ENCODE results near the gene NOXO1.
"Not testable (repeated sequence)": the region's sequence is repeated elsewhere in the genome, so short reads cannot be mapped to it uniquely, and the experiment has no call there.

NOXO1 gene

DNA sequence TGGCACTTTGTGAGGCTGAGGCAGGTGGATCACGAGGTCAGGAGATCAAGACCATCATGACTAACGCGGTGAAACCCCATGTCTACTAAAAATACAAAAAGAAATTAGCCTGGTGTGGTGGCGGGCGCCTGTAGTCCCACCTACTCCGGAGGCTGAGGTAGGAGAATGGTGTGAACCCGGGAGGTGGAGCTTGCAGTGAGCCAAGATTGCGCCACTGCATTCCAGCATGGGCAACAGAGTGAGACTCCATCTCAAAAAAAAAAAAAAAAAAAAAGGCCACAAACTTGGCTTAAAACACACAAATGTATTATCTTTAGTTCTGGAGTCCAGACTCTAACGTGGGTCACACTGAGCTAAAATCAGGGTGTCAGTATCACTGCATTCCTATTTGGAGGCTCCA lies 30.5 kb upstream of the NOXO1 start:
- not testable (repeated sequence) for H3K27me3 ChIP-seq (ENCODE audit: control insufficient read depth in 1 of 2, insufficient read depth in 2 of 2, low read length in 2 of 2)
- H3K4me1 ChIP-seq (ENCODE audit: control insufficient read depth in 1 of 2, insufficient read depth in 2 of 2, low read length in 2 of 2) = peaks cover 34 to 35% of the 10 kb centered on the region in 2 donors

DNA sequence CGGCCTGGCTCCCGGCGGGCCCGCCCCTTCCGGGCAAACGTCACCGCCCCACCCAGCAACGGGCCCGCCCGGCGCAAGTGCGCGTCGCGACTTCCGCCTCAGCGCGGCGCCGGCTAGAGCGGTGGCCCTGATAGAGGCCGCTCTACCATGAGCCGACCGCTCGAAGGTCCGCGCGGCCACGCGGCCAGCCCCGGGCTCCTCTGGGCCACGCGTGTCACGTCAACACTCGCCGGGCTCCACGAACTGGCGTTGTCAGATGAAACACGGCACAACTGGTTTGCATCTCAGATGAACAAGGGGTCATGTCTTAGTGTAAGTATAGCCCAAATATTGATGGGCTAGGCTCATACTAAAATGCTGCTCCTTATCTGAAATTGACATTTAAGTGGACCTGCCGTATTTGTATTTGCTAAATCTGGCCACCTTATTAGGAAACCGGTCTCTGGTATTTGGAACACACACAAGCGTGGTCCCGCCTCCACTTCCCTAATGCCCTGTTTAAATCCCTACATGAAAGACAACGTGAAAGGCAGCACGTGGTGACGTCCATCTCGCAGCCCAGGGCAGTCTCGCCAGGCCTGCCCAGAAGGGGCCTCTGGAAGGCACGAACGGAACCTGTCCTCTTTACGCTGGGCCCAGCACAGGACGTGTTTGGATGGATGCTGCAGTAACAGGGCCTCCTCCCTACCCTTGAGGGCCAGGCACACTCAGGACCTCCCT lies 28.7 kb upstream of the NOXO1 start, which contains the start of gene ZNF598:
TSS of gene ZNF598 (minus strand) at position 31 of the 720 bp plus-strand sequence.
- Histone ChIP-seq H3K27me3 (ENCODE audit: control insufficient read depth in 1 of 2, insufficient read depth in 2 of 2, low read length in 2 of 2) (no peaks in the 10 kb centered on the region), H3K9ac (ENCODE audit: low read depth in 1 of 2, low read length in 2 of 2) (peak within 1 kb of the TSS; percentile 87 to 92), H3K36me3 (ENCODE audit: control insufficient read depth in 1 of 2, insufficient read depth in 2 of 2, low read length in 2 of 2) (peaks cover 0 to 4% of the 10 kb centered on the region in 2 donors), H3K9me3 (ENCODE audit: control insufficient read depth in 1 of 2, low read length in 2 of 2) (no peaks in the 10 kb centered on the region), H3K4me3 (ENCODE audit: low read depth in 1 of 2, low read length in 2 of 2) (peak within 1 kb of the TSS; percentile 79 to 84), H3K4me1 (ENCODE audit: control insufficient read depth in 1 of 2, insufficient read depth in 2 of 2, low read length in 2 of 2) (peaks cover 29 to 33% of the 10 kb centered on the region in 2 donors), H3K27ac (ENCODE audit: low read depth, low read length) (peak within 1 kb of the TSS; percentile 70)

More for the DNA sequence above, 30.5 kb upstream of the NOXO1 start:
- not testable (repeated sequence) for H3K9me3 ChIP-seq (ENCODE audit: control insufficient read depth in 1 of 2, low read length in 2 of 2); H3K27ac ChIP-seq (ENCODE audit: low read depth, low read length); H3K9ac ChIP-seq (ENCODE audit: low read depth in 1 of 2, low read length in 2 of 2); H3K4me3 ChIP-seq (ENCODE audit: low read depth in 1 of 2, low read length in 2 of 2); H3K36me3 ChIP-seq (ENCODE audit: control insufficient read depth in 1 of 2, insufficient read depth in 2 of 2, low read length in 2 of 2)

DNA sequence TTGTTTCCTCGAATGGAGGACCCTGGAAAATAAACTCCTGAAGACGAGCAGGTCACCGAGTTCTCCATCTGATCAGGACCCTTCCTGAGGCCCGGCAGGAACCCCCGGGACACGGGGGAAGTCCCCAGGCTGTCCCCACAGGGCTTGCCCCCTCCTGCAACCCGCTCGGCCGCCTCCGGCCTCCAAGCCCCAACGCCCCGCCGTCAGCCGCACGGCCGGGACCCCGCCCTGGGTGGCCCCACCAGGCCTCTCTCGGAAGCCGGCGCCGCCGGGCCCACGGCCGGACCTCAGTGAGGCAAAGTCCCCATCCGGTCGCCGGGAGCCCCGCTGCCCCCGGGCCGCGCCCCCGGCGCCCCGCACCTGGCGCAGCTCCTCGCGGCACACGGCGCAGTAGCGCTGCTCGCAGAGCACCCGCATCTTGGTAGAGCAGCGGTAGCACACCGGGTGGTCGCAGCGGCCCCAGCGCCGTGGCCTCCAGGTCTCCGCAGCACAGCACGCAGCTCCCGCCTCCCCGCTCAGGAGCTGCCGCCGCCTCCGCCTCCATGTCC lies 28.0 kb upstream of the NOXO1 start:
- Histone ChIP-seq H3K9me3 (ENCODE audit: control insufficient read depth in 1 of 2, low read length in 2 of 2) (no peaks in the 10 kb centered on the region), H3K36me3 (ENCODE audit: control insufficient read depth in 1 of 2, insufficient read depth in 2 of 2, low read length in 2 of 2) (peaks cover 0 to 4% of the 10 kb centered on the region in 2 donors), H3K27ac (ENCODE audit: low read depth, low read length) (peak overlapping the region; percentile 70), H3K27me3 (ENCODE audit: control insufficient read depth in 1 of 2, insufficient read depth in 2 of 2, low read length in 2 of 2) (no peaks in the 10 kb centered on the region), H3K4me3 (ENCODE audit: low read depth in 1 of 2, low read length in 2 of 2) (peak overlapping the region; percentile 79 to 83), H3K4me1 (ENCODE audit: control insufficient read depth in 1 of 2, insufficient read depth in 2 of 2, low read length in 2 of 2) (peaks cover 31 to 39% of the 10 kb centered on the region in 2 donors), H3K9ac (ENCODE audit: low read depth in 1 of 2, low read length in 2 of 2) (peak overlapping the region; percentile 87 to 92)

DNA sequence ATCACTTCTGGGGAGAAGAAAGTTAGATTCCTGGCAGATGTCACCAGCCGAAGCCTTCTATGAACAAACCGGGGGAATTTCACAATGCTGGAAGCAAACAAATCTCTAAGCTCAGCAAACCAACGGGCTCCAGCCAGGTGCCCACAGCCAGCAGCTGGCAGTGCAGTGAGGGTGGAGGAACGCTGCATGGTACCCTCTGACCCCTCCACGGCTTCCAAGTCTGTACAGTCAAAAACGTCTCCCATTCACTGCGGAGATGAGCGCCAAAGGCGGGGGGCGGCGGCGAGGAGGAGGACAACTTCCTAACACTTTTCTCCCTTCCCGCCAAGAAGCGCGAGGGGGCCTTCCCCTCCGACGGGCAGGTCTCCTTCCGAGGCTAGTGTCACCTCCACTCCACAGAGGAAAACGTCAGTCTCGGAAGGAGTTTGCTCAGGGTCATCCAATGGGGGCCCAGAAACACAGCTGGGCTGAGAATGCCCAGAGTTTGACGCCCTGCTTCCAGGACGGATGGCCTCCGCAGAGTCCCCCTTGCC lies 27.4 kb upstream of the NOXO1 start:
- Histone ChIP-seq H3K4me3 (ENCODE audit: low read depth in 1 of 2, low read length in 2 of 2) (peak overlapping the region; percentile 79 to 83), H3K27ac (ENCODE audit: low read depth, low read length) (peak overlapping the region; percentile 70), H3K4me1 (ENCODE audit: control insufficient read depth in 1 of 2, insufficient read depth in 2 of 2, low read length in 2 of 2) (peaks cover 35 to 44% of the 10 kb centered on the region in 2 donors)

DNA sequence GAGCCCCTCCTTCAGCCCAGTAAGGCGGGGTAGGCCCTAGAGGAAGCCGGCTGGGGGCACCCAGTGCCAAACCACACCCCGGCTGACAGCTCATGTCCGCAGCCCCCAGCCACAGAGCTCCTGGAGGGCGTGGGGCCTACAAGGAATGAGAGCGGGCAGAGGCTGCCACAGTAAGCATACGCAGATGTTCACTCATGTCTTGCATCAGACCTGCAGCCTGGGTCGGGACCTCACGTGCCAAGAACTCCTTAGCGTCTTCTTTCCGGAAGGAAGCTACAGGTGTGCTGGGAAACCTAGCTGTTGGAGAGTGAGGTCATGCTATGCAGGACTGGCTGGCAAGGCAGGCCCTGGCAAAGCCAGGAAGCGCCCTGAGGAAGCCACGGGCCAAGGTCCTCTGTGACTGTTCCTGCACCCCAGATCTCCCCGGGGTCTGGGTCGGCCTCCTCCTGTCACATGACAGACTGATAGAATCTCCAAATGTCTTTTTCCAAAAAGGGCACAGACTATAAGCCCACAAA lies 26.8 kb upstream of the NOXO1 start:
- Histone ChIP-seq H3K4me1 (ENCODE audit: control insufficient read depth in 1 of 2, insufficient read depth in 2 of 2, low read length in 2 of 2) (peaks cover 35 to 44% of the 10 kb centered on the region in 2 donors), H3K4me3 (ENCODE audit: low read depth in 1 of 2, low read length in 2 of 2) (peak overlapping the region; percentile 79 to 83), H3K36me3 (ENCODE audit: control insufficient read depth in 1 of 2, insufficient read depth in 2 of 2, low read length in 2 of 2) (peaks cover 0 to 10% of the 10 kb centered on the region in 2 donors), H3K9me3 (ENCODE audit: control insufficient read depth in 1 of 2, low read length in 2 of 2) (no peaks in the 10 kb centered on the region), H3K27me3 (ENCODE audit: control insufficient read depth in 1 of 2, insufficient read depth in 2 of 2, low read length in 2 of 2) (no peaks in the 10 kb centered on the region), H3K27ac (ENCODE audit: low read depth, low read length) (peak overlapping the region; percentile 70), H3K9ac (ENCODE audit: low read depth in 1 of 2, low read length in 2 of 2) (peak overlapping the region; percentile 87 to 92)

More for the DNA sequence above, 27.4 kb upstream of the NOXO1 start:
- H3K9me3 ChIP-seq (ENCODE audit: control insufficient read depth in 1 of 2, low read length in 2 of 2) = no peaks in the 10 kb centered on the region
- peaks cover 0 to 4% of the 10 kb centered on the region in 2 donors for H3K36me3 ChIP-seq (ENCODE audit: control insufficient read depth in 1 of 2, insufficient read depth in 2 of 2, low read length in 2 of 2)
- H3K27me3 ChIP-seq (ENCODE audit: control insufficient read depth in 1 of 2, insufficient read depth in 2 of 2, low read length in 2 of 2) = no peaks in the 10 kb centered on the region
- peak overlapping the region; percentile 87 to 92 for H3K9ac ChIP-seq (ENCODE audit: low read depth in 1 of 2, low read length in 2 of 2)

DNA sequence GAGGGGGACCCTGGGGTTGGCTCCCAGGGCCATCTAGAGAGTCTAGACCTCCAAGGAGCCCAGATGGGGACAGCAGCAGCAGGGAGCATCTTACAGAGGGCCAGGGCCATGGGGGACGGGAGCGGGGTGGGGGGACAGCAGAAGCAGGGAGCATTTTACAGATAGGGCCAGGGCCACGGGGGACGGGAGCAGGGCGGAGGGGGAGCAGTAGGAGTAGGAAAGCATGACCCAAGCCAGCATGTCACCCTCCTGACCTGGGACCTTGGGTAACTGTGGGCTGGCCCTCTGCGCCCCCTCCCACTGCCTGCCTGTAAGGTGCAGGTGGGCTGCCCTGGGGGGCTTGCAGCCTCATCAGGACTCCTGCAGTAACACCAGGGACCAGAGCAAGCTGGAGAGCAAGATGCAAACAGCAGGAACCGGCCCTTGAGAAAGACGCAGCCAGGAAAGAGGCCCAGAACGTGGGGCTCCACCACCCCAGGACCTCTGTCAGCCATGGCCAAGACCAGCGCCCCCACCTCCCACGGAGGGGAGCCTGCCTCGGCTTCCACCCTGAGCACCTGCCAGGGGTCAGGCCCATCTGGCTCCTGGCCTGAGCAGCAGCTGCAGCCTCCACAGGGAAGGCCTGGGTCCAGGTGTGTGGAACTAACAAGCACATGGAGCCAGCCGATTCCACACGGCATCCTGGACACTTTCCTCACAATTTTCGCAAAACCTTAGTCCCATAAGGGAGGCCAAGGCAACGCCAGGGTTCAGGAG lies 26.0 kb upstream of the NOXO1 start:
- Histone ChIP-seq H3K4me1 (ENCODE audit: control insufficient read depth in 1 of 2, insufficient read depth in 2 of 2, low read length in 2 of 2) (peaks cover 35 to 44% of the 10 kb centered on the region in 2 donors), H3K9ac (ENCODE audit: low read depth in 1 of 2, low read length in 2 of 2) (peak overlapping the region; percentile 87 to 92), H3K4me3 (ENCODE audit: low read depth in 1 of 2, low read length in 2 of 2) (peak overlapping the region; percentile 79 to 83)

DNA sequence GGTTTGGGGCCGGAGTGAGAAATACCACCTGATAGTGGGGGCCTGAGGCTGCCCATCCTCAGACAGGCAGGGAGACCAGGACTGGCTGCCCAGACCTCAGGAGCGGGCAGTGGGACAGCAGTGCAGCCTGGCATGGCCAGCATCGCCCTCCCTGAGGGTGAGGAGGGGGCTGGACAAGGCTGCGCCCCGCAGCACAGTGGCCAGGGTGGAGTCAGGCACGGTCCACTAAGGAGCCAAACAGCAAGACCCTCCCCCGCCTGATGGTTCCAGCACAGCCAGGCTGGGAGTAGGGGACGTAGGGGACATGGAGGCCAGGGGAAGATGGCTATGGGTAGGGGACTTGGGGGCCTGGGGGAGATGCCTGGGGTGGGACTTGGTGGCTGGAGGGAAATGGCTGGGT lies 25.0 kb upstream of the NOXO1 start:
- Histone ChIP-seq H3K9ac (ENCODE audit: low read depth in 1 of 2, low read length in 2 of 2) (no peak overlapping the region), H3K27ac (ENCODE audit: low read depth, low read length) (no peak overlapping the region), H3K4me1 (ENCODE audit: control insufficient read depth in 1 of 2, insufficient read depth in 2 of 2, low read length in 2 of 2) (peaks cover 35 to 44% of the 10 kb centered on the region in 2 donors), H3K4me3 (ENCODE audit: low read depth in 1 of 2, low read length in 2 of 2) (no peak overlapping the region), H3K27me3 (ENCODE audit: control insufficient read depth in 1 of 2, insufficient read depth in 2 of 2, low read length in 2 of 2) (no peaks in the 10 kb centered on the region), H3K36me3 (ENCODE audit: control insufficient read depth in 1 of 2, insufficient read depth in 2 of 2, low read length in 2 of 2) (peaks cover 12 to 28% of the 10 kb centered on the region in 2 donors), H3K9me3 (ENCODE audit: control insufficient read depth in 1 of 2, low read length in 2 of 2) (no peaks in the 10 kb centered on the region)

More for the DNA sequence above, 26.0 kb upstream of the NOXO1 start:
- no peaks in the 10 kb centered on the region for H3K27me3 ChIP-seq (ENCODE audit: control insufficient read depth in 1 of 2, insufficient read depth in 2 of 2, low read length in 2 of 2)
- H3K9me3 ChIP-seq (ENCODE audit: control insufficient read depth in 1 of 2, low read length in 2 of 2) = no peaks in the 10 kb centered on the region
- H3K27ac ChIP-seq (ENCODE audit: low read depth, low read length) = no peak overlapping the region
- H3K36me3 ChIP-seq (ENCODE audit: control insufficient read depth in 1 of 2, insufficient read depth in 2 of 2, low read length in 2 of 2) = peaks cover 2 to 19% of the 10 kb centered on the region in 2 donors

DNA sequence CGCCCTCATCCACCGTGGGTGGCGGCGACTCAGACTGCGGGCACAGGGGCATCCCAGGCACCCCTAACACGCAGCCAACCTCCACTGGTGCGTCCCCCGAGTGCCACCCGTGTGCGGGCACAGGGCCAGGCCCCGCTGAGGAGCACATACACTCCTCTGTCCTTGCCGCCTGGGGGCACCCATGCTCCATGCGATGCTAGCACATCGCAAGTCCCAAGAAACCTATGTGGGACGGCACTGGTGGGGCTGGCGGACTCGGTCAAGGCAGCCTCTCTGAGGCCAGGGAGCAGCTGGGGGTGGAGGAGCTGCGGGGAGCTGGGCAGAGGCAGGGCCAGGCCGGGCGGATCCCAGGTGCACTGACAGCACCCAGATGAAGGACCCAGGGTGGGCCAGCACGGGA lies 24.4 kb upstream of the NOXO1 start:
- Histone ChIP-seq H3K4me3 (ENCODE audit: low read depth in 1 of 2, low read length in 2 of 2) (no peak overlapping the region), H3K36me3 (ENCODE audit: control insufficient read depth in 1 of 2, insufficient read depth in 2 of 2, low read length in 2 of 2) (peaks cover 16 to 35% of the 10 kb centered on the region in 2 donors), H3K27ac (ENCODE audit: low read depth, low read length) (no peak overlapping the region), H3K4me1 (ENCODE audit: control insufficient read depth in 1 of 2, insufficient read depth in 2 of 2, low read length in 2 of 2) (peaks cover 34 to 43% of the 10 kb centered on the region in 2 donors), H3K9ac (ENCODE audit: low read depth in 1 of 2, low read length in 2 of 2) (no peak overlapping the region), H3K9me3 (ENCODE audit: control insufficient read depth in 1 of 2, low read length in 2 of 2) (no peaks in the 10 kb centered on the region), H3K27me3 (ENCODE audit: control insufficient read depth in 1 of 2, insufficient read depth in 2 of 2, low read length in 2 of 2) (no peaks in the 10 kb centered on the region)

DNA sequence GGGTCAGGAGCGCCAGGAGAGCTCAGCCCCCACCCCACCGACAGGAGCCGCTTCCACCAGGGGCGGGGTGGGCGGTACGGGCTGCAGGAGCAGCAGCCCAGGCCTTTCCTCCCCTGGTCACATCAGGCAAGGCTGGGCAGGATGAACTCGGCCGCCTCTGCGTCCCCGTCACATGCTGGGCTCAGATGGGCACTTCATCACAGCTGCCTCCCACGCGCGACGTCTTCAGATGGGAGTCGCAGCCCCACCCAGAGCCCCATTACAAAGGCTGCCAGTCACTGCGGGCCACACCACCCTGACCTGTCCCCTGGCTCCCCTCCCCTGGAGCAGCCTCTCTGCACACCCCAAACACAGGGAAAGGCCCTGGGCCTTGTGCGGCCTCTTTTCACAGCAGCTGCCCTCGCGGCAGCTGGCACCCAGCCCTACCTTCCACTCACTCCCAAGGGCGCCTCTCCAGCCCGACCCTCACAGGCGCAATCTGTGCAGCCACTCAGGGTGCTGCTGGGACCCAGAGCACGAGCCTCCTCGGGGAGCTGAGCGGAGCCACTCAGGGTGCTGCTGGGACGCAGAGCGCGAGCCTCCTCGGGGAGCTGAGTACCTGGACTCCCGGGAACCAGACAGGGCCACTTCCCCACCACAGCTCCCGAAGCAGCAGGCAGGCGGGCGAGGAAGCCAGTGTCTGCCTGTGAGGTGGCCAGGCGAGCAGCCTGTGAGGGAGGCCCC lies 23.7 kb upstream of the NOXO1 start:
- Histone ChIP-seq H3K4me3 (ENCODE audit: low read depth in 1 of 2, low read length in 2 of 2) (no peak overlapping the region), H3K27me3 (ENCODE audit: control insufficient read depth in 1 of 2, insufficient read depth in 2 of 2, low read length in 2 of 2) (no peaks in the 10 kb centered on the region), H3K9me3 (ENCODE audit: control insufficient read depth in 1 of 2, low read length in 2 of 2) (no peaks in the 10 kb centered on the region), H3K36me3 (ENCODE audit: control insufficient read depth in 1 of 2, insufficient read depth in 2 of 2, low read length in 2 of 2) (peaks cover 16 to 41% of the 10 kb centered on the region in 2 donors), H3K4me1 (ENCODE audit: control insufficient read depth in 1 of 2, insufficient read depth in 2 of 2, low read length in 2 of 2) (peaks cover 28 to 37% of the 10 kb centered on the region in 2 donors), H3K9ac (ENCODE audit: low read depth in 1 of 2, low read length in 2 of 2) (no peak overlapping the region), H3K27ac (ENCODE audit: low read depth, low read length) (no peak overlapping the region)

All from duodenal mucosa (tissue), 2 donors.